GM19193 (cell line): ENCODE data around the gene LY6G6C.

Experiments
- POLR2A ChIP-seq: IDR thresholded peaks from 4 replicates; pipeline ENCODE4 v1.6.1; 2011; ENCODE audit not compliant: insufficient read depth, insufficient read length; ENCODE audit errors: extremely low read depth

The LY6G6C gene

GRCh38 chr6:31758281-31758680 lies 36.7 kb upstream of the LY6G6C start:
- no peak for TF ChIP-seq POLR2A

- no peak for TF ChIP-seq POLR2A
Measured at GRCh38 chr6:31752739-31753319, 31.3 kb upstream of the LY6G6C start.

GRCh38 chr6:31750411-31751022 lies 29.0 kb upstream of the LY6G6C start:
- no peak for TF ChIP-seq POLR2A

- no peak for TF ChIP-seq POLR2A
Measured at GRCh38 chr6:31749301-31750036, 27.9 kb upstream of the LY6G6C start.

- TF ChIP-seq POLR2A, result no peak
Measured at GRCh38 chr6:31744422-31744821, 22.9 kb upstream of the LY6G6C start.

- no peak for TF ChIP-seq POLR2A
Measured at GRCh38 chr6:31742894-31743293, 21.3 kb upstream of the LY6G6C start.

GRCh38 chr6:31741815-31742214 lies 20.3 kb upstream of the LY6G6C start:
- no peak for TF ChIP-seq POLR2A

- no peak for TF ChIP-seq POLR2A
Measured at GRCh38 chr6:31740397-31741223, 19.1 kb upstream of the LY6G6C start.

- peak; percentile 58 for TF ChIP-seq POLR2A
Measured at GRCh38 chr6:31739639-31740396, 18.3 kb upstream of the LY6G6C start, which contains the start of gene MSH5. MSH5 (plus strand) TSS chr6:31740005; CDS start chr6:31740467, 462 bp downstream.

GRCh38 chr6:31737991-31738979 lies 16.7 kb upstream of the LY6G6C start:
- peak; percentile 42 for TF ChIP-seq POLR2A

GRCh38 chr6:31737315-31737990 lies 15.9 kb upstream of the LY6G6C start:
- TF ChIP-seq POLR2A, result peak; percentile 3

- peak; percentile 0 for TF ChIP-seq POLR2A
Measured at GRCh38 chr6:31736768-31737314, 15.3 kb upstream of the LY6G6C start.

- peak; percentile 86 for TF ChIP-seq POLR2A
Measured at GRCh38 chr6:31736021-31736767, 14.6 kb upstream of the LY6G6C start, which contains the start of gene CLIC1. CLIC1 (minus strand) TSS chr6:31736530; CDS start chr6:31736300, 230 bp downstream.
